ENCODE measurements around the gene EPSTI1.

- TF ChIP-seq CTCF (IDR thresholded peaks at IDR 0.05) (no peak), YY1 (IDR thresholded peaks at IDR 0.05; ENCODE audit: low read depth) (no peak)
These were observed 111.9 kb downstream of the EPSTI1 start for GRCh38 chr13:42880056-42880605.
